Retinal pigment epithelial cell (primary cell): ENCODE data around the gene IFI27L2.
A peak's percentile ranks its signal among the peaks of the same experiment; 100 is the strongest.

Experiments used
- DNase-seq: peaks from one replicate; pipeline ENCODE4 v3.0.0-alpha.2; 2010; ENCODE audit warnings: low read depth
- H3K4me3 ChIP-seq: 2 replicates; pipeline ENCODE4 v1.5.1; 2011; ENCODE audit warnings: mild to moderate bottlenecking, low read length, control low read depth, moderate library complexity
- CTCF ChIP-seq: conservative IDR thresholded peaks from 2 replicates; pipeline ENCODE4 v1.5.1; 2011; ENCODE audit warnings: low read depth, low read length, control low read depth, inconsistent platforms

IFI27L2 gene

GRCh38 chr14:94117856-94118255, 11.5 kb downstream of the IFI27L2 start:
- H3K4me3 ChIP-seq, result no peak overlapping the region
- no peak for TF ChIP-seq CTCF
- no peak for DNase-seq

- no peak for DNase-seq
- TF ChIP-seq CTCF, result no peak
- H3K4me3 ChIP-seq, result no peak overlapping the region
Observed at GRCh38 chr14:94116701-94117100, 12.7 kb downstream of the IFI27L2 start.

GRCh38 chr14:94115631-94116030, 13.8 kb downstream of the IFI27L2 start:
- DNase-seq, result no peak
- no peak for TF ChIP-seq CTCF
- H3K4me3 ChIP-seq, result no peak overlapping the region

GRCh38 chr14:94115058-94115591, 14.3 kb downstream of the IFI27L2 start:
- TF ChIP-seq CTCF, result no peak
- H3K4me3 ChIP-seq, result no peak overlapping the region
- DNase-seq, result no peak

- DNase-seq, result no peak
- TF ChIP-seq CTCF, result no peak
- no peak overlapping the region for H3K4me3 ChIP-seq
Observed at GRCh38 chr14:94114589-94115057, 14.8 kb downstream of the IFI27L2 start.

- no peak overlapping the region for H3K4me3 ChIP-seq
- TF ChIP-seq CTCF, result no peak
- DNase-seq, result no peak
Observed at GRCh38 chr14:94113908-94114588, 15.4 kb downstream of the IFI27L2 start.

- peak; percentile 34 for DNase-seq
- no peak overlapping the region for H3K4me3 ChIP-seq
- TF ChIP-seq CTCF, result no peak
Observed at GRCh38 chr14:94113490-94113889, 15.9 kb downstream of the IFI27L2 start.
